Endothelial cell of umbilical vein (primary cell): ENCODE measurements around the gene TAF11L12.

ENCODE experiments used
- CTCF ChIP-seq, 2 donors: IDR thresholded peaks; 1 replicate in 1 of 2; 2 replicates in 1 of 2; pipeline ENCODE4 v1.5.1; 2011; ENCODE audit warnings: low read length in 2 of 2, mild to moderate bottlenecking in 2 of 2, moderate library complexity in 2 of 2, control low read depth in 1 of 2, inconsistent platforms in 1 of 2, low read depth in 1 of 2; ENCODE audit not compliant: insufficient read depth in 1 of 2; ENCODE audit errors: extremely low read depth in 1 of 2
- EZH2 ChIP-seq: IDR thresholded peaks from 2 replicates; pipeline ENCODE4 v1.6.1; 2012; ENCODE audit warnings: borderline replicate concordance, low read depth, mild to moderate bottlenecking, moderate library complexity, low read length, inconsistent platforms; ENCODE audit not compliant: severe bottlenecking

- TF ChIP-seq EZH2 (no peak), CTCF (IDR thresholded peaks at IDR 0.05; ENCODE audit: extremely low read depth in 1 of 2, insufficient read depth in 1 of 2, low read depth in 1 of 2, low read length in 2 of 2) (no peak)
These were observed 5.2 kb upstream of the TAF11L12 start for GRCh38 chr5:17604951-17605350.
